Muscle of back (tissue), 11 donors: ENCODE data around the gene NOXA1. TPM values are rescaled to one million over a fixed set of nuclear protein-coding genes. Genes with fewer than 3 reads are reported as not detected.
A peak's percentile ranks its signal among the peaks of the same experiment; 100 is the strongest.

Experiments
- DNase-seq, 3 donors: peaks; one replicate each; pipeline versions ENCODE4 v3.0.0 to v3.0.0-alpha.2; 2013
- polyA plus RNA-seq, 10 donors: library from polyadenylated mRNA; unstranded; fragments of 120-200 nt; gene quantifications; one replicate each; pipeline ENCODE4 v1.2.1, GENCODE V29; 2013; ENCODE audit not compliant: insufficient read length in 10 of 10

Gene NOXA1
- polyA plus RNA-seq, 10 donors: 1.1 to 2.6 (median 1.9) TPM

DNA sequence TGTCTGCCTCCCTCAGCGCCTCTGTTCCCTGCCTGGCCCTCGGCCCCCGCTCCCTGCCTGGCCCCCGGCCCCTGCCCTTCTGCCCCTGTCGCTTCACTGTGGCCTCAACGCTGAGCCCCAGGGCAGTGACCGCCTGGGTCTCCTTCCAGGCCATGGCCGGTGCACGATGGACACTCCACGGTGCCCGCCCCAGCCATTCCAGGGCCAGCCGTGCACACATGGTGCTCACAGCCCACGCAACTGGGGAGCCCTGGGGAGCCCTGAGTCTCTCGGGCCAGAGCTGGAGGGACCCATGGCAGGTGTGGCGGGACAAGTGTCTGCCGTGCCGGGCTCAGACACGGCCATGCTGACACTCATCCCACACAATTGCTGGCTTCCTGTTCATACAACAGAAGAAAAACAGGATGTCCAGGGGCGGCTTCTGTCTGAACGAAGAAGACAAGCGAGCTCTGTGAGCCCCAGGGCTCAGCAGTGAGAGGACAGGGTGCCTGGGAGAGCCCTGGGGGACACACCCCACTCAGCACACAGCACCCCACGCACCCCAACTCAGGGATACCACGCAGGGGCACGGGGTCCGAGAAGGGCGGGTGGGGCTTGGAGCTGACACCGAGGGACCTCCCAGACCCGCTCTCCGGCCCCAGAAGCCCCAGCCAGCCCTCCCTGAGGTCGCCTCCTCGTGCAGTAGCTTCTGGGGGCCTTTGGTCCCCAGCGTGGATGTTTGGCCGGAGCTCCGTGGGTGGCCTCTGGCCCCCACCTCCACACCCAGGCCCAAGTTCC lies 35.9 kb upstream of the NOXA1 start:
- DNase-seq: no peak

DNA sequence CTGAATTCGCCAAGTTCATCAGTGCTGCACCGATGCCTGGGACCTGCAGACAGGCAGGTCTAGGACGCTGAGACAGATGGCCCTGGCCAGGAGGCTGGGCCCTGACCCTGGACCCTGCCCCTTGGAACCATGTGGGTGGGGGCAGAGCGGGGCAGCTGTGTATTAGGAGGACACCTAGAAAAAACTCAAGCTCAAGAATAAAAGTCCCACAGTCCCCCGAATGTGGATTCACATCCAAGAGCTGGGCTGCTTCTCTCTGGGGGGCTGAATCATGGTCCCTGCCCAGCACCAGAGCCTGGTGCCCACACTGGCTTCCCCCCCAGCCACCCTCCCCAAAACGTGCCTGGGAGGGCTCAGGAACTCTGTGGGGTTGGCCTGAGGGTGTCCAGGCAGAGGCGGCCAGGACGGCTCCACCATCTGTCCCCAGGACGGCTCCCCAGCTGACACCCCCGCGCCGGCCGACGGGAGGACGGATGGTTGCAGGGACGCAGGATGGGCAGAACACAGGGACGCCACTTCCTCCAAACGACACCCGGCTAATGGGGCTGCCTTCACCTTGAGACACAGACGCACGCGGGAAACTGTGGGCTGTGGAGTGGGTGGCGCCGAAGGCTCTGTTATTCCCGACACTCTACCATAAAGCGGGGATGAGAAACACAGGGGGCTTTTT lies 35.2 kb upstream of the NOXA1 start:
- DNase-seq: no peak

DNA sequence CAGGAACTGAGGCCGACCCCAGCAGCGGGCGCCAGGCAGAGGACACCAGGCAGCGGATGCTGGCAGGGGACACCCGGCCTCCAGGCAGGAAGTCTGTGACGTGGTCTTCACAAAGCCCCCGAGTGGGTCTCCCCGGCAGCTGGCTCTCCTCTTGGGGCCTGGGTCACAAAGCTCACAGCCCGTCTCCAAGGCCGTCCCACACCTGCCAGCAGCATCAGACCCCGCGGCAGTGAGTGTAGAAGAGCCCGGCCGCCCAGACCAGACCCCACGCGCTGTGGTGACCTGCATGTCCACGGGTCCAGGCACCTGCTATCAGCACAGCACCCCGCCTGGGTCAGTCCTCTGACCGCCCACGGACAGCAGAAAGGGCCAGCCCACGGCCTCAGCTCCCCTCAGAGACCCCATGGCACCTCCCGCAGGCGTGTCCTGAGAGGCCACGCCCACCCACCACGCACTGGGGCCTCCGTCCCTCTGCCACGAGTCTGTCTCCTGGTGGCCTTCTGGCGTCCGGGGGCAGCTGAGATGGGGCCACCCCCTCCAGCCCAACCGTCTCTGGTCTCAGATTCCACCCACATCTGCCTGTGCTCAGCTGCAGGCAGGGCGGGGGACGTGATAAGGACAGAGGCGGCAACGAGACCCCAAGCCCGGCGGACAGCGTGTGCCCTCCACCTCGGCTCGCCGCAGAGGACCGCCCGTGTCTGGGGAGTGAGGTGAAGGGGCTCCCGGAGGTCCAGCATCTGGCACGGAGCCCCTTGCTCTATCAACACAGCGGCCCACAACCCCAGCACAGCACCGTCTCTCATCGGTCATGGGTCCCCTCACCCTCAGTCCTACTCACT lies 34.4 kb upstream of the NOXA1 start:
- no peak for DNase-seq

DNA sequence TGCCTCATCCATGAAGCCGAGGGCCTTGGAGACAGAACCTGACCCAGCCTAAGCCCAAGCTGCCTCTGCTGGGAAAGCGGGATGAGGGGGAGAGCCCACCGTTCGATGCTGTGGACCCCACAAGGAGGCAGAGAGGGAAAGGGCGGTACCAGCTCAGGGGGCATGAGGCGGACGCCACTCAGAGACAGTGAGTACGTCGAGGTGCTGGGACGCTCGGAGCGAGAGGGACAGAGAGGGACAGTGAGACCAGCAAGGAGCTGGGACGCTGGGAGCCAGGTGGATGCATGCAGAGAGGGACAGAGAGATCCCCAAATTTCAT lies 33.8 kb upstream of the NOXA1 start:
- DNase-seq: no peak

DNA sequence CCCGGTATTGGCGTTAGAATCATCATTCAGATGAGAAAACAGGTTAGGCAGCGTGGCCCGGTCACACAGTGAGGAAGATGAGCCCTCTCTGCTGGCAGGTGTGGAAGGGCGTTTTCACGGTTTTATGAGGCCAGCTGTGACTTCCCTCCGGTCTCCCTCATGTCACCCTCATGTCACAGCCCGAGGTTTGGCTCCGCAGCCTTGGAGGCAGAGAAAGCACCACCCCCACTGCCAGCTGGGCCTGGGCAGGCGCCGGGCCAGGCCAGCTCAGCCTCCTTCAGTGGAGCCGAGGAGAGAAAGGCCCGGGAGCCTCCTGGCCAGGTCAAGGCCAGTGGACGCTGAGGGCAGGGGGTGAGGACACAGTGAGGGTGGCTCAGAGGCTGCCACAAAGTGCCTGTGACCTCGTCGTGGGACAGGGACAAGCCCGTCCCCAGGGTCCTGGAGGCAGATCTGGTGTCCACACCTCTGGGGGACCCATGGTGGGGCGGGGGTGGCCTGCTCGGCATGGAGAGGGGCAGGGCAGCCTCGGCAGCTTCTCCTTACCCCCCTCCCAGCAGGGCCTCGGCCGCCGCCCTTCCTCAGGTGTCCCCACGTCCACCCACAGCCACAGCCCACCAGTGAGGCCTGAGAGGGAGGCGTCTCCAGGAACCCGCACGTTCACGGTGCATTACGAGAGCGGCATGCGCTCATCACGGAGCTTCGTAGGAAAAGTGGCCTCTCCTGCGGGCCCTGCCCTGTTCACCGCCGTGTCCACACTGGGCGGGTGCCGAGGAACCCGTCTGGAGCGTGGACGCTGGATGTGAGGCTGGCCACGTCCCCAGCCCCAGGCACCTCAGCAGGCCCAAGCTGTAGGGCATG lies 32.4 kb upstream of the NOXA1 start:
- DNase-seq: peak in 1 of 3 donors; percentile 67

DNA sequence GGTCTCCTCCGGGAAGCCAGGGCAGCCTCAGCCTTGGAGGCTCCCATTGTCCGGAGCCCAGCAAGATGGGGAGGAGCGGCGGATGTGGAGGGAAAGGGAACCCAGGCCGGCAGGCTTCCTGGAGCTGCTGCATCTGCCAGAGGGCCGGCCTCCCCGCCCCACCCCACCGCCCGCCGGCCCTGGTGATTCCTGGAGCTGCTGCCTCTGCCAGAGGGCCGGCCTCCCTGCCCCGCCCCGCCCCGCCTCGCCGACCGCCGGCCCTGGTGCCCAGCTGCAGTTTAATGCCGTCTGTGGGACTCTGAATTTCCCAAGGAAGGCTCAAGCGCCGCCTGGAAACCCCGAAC lies 31.8 kb upstream of the NOXA1 start:
- peak in 1 of 3 donors; percentile 46 for DNase-seq

DNA sequence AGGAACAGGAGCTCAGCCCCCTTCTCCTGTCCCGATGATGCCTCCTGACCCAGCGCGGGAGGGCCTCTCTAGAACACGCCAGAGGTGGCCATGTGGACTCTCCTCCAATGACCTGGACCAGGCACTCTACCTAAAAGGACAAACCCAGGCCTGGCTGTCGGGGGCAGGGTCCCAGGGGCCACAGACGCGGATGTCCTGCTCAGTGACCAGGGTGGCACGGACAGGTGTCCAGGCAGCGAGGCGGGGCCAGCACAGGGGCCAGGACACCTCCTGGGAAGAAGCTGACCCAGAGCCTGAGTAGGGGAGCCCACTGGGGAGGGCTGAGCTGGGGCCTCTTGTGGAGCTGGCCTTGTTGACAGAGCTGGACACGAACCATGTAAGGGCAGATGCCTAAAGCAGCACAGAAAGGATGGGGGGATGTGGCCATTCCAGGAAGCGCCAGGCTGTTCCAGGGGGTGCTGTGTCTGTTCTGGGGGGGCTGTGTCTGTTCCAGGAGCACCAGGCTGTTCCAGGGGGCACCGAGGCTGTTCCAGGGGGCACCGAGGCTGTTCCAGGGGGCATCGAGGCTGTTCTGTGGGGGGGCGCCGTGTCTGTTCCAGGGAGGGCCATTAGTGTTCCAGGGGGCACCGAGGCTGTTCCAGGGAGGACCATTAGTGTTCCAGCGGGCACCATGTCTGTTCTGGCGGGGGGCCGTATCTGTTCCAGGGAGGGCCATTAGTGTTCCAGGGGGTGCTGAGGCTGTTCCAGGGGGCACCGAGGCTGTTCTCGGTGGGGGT lies 30.8 kb upstream of the NOXA1 start:
- no peak for DNase-seq

DNA sequence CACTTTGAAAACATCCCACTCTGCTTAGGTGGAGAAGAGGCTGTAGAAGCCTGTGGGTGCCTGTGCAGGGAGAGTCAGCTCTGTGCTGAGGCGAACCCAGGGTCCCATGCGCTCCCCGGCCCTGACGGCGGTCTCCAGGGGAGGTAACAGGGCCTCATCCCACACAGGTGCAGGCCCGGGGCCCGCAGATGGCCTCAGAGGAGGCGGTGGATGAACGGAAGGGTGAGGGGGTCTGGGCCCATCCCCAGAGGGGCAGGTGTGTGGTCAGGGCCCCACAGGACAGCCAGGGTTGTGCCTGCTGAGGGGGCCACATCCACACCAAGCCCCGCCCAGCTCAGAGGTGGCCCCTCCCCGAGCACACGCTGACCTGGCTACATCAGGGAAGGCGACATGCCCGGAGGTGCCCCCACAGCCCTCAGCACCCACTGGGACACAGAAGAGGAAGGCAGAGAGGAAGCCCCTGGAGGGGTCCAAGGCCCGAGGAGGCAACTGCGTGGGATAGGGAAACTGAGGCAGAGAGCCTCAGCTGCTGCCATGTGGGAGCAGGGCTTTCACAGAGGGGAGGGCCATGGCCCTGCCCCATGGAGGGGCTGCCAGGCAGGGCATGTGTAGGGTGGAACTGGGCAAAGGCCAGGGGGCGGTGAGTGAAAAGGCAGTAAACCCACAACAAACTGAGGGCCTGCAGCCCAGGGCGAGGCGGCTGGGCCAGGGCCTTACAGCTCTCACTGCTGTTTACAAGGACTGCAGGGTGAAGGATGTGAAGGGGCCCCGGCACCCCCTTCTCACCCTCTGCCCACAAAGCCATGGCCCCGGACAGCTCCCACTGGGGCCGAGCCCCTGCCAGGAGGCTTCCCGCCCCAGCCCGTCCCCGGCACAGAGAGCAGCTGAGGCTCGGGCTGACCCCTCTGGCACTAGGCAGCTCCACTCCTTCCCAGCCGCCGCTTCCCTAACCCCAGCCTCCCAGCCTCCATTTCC lies 29.7 kb upstream of the NOXA1 start:
- DNase-seq: no peak

DNA sequence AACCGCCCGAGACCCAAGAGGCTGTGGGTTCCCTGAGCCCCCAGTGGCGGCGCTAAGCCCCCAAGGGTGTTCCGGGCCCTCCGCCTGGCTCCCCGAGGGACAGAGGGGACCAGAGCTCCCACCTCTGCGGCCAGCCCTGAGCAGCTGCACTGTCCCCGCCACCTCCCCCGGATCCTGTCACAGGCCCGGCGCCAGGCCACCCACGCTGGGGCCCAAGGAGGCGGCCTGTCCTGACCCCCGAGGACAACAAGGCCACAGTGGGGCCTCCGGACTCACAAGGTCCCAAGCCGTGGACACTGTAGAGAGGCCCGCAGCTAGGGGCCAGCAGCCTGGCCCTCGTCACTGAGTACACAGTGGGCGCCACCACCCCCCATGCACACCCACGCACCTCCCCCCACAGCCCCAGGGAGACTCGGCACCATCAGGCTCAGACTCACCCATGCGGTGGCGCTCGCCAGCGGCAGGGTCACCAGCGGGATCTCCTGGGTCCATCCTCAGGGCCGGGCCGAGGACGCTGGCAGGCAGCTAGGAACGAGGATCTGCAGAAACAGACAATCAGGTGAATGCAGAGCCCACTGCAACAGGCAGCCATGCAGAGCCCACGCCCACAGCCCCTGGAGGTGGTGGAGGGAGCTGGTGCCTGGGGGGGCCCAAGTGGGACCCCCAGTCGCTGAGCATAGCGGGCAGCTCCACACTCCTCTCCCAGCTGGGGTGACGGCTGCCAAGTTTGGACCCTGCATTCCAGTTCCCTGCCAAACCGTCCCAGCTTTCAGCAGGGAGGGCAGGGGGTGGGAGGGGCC lies 28.1 kb upstream of the NOXA1 start:
- no peak for DNase-seq

DNA sequence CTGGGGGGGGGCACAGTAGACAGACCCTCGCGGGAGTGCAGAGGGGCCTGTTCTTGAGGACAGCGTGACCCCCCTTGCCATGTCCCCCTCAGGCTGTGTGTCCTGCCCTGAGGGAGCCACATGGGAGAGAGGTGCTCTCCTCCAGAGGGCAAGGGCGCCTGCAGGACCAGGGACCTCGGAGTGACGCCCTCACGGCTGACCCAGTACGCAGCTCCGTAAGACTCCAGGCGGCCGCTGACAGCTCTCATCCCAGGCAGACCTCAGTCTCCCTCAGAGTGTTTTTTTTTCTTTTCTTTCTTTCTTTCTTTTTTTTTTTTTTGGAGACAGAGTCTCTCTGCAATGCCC lies 27.6 kb upstream of the NOXA1 start:
- no peak for DNase-seq

DNA sequence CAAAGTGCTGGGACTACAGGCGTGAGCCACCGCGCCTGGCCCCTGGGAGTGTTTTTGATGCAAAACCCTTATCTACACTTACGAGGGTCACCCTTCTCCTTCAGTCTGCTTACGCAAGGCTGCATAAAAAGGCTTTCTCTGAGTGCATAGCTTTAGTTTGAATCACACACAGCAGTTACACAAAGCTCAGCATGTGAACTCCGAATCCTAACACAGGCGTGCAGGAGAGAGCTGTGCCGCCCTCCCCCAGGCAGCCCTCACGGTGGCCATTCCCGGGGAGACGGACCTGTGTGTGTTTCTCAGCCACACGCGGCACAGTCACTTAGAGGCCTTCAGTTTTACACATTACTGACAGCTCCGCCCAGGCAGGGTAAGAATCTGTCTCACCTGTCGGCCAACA lies 27.0 kb upstream of the NOXA1 start:
- DNase-seq: no peak

DNA sequence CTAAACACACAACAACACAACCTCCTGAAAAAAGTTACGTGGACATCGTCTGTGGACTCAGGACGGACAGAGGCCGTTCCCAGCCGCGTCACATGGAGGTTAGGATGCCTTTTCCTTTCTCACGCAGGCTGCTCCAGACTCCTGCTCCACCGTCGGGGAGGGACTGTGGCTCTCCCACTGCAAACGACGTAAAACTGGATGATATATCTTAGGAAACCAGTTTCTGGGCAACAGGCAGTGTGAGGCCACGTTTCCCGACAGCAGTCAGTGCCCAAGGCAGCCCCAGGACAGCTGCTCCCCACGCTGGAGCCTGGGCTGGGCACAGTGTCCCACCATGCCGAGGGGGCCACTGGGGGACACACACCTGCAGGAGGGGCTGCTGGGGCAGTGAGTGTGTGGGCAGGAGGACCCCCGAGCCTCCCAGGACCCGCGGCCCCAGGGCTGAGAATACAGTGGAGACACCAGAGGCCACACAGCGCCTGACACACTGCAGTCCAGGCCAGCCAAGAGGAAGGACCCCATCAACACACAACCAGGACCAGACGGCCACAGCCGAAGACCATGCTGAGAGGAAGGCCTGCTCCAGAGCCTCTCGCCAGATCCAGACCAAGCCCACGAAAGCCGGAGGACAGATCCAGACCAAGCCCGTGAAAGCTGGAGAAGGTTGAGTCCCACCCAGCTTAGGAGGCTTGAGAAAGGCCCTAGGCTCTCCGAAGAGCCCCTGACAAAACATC lies 26.4 kb upstream of the NOXA1 start:
- DNase-seq: no peak

DNA sequence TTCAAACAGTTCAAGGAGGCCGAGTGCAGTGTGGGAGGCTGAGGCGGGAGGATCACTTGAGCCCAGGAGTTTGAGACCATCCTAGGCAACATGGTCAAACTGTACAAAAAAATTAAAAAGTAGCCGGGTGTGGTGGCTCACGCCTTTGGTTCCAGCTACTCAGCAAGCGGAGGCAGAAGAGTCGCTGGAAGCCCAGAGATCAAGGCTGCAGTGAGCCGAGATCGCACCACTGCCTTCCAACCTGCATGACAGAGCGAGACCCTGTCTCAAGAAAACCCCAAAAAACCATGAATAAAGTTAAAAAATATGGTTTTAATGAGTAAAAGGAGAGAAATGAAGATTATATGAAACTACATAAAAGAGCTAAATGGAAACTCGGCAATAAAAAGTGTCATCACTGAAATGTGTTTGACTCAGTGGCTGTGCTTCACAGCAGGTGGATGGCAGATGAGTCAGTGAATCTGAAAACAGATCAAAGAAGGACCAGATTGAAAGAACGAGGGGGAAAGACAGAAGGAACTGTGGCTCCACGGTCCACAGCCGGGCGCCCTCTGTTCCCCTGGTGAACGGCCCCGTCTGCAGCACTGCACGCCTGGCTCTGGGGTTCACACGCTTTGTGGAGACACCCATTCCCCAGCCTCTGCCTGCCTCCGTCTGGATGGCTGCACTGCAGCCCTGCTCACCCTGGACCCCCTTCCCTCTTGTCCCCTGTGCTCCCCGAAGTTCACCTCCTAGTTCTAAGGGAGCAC lies 25.3 kb upstream of the NOXA1 start:
- no peak for DNase-seq

DNA sequence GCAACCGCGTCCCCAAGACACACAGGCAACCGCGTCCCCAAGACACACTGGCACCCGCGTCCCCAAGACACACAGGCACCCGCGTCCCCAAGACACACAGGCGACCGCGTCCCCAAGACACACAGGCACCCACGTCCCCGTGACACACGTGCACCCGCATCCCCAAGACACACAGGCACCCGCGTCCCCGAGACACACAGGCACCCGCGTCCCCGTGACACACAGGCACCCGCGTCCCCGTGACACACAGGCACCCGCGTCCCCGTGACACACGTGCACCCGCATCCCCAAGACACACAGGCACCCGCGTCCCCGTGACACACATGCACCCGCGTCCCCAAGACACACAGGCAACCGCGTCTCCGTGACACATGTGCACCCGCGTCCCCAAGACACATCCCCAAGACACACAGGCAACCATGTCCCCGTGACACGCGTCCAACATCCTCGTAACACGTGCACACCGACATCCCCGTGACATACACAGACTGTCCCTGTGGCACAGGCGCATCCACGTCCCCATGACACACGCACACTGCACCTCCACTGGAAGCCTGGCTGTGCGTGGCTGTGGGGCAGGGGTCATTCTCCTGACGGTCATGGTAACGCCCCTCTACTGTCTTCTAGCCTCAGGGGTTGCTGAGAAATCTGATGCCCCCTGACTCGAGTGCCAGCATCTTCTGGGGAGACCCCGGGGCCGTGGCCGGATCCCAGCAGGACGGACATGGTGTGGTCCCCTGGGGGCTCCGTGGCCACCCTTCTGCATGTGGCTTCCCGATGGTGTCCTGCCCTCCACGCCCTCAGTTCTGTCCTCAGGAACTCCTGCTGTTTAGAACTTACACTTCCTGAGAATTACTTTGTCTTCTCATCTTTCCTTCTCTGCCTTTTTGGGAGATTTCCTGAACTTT lies 24.4 kb upstream of the NOXA1 start:
- DNase-seq: no peak

DNA sequence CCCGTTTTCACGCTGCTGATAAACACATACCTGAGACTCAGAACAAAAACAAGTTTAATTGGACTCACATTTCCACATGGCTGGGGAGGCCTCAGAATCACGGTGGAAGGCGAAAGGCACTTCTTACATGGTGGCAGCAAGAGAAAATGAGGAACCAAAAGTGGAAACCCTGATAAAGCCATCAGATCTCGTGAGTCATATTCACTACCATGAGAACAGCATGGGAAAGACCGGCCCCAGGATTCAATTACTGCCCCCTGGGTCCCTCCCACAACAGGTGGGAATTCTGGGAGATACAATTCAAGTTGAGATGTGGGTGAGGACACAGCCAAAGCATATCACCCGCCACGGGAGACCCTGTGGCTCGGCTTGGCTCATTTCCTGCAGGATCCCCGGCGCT lies 20.4 kb upstream of the NOXA1 start:
- DNase-seq: no peak

DNA sequence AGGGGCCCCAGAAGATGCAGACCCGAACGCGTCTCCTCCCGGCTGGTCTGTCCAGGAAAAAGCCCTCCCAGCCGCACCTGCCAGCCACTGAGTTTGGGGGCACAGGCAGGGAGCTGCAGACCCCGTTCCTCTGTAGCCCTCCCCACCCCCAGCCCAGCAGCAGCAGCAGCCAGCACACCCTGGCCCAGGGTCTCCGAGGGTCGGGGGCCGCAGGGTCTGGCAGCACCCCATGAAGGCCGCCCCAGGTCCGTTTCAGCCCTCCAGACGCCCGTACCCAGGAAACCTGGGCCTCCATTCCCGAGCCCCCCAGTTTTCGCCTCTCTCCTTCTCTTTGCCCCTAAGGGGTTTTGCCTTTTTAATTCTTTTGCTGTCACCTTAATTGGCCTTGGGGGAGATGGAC lies 19.9 kb upstream of the NOXA1 start:
- no peak for DNase-seq
